ENCODE results near the gene MAL.

Gene MAL

GRCh38 chr2:95010126-95010525 is 15.4 kb upstream of the MAL start:
- no peaks in the 10 kb centered on the region for H3K79me1 ChIP-seq (ENCODE audit: low read length)
- no peak overlapping the region for H3K14ac ChIP-seq (ENCODE audit: low read length)
- no peak overlapping the region for H3K4me2 ChIP-seq (ENCODE audit: low read length)
- H3K9me3 ChIP-seq (ENCODE audit: insufficient read depth, low read depth, low read length): peaks cover 2% of the 10 kb centered on the region
- H4K8ac ChIP-seq (ENCODE audit: low read depth, low read length): no peak overlapping the region
- H3K4me1 ChIP-seq (ENCODE audit: control insufficient read depth in 1 of 2, insufficient read depth in 2 of 2, low read length in 2 of 2): no peaks in the 10 kb centered on the region
- no peak overlapping the region for H3K4ac ChIP-seq (ENCODE audit: low read depth, low read length)
- no peak overlapping the region for H3K18ac ChIP-seq (ENCODE audit: low read length)
- H4K91ac ChIP-seq (ENCODE audit: low read depth, low read length): no peak overlapping the region
- H3K4me3 ChIP-seq (ENCODE audit: low read depth, low read length): no peak overlapping the region
- H3K79me2 ChIP-seq (ENCODE audit: control insufficient read depth, insufficient read depth, low read length, poor library complexity): no peaks in the 10 kb centered on the region
- whole genome bisulfite sequencing (ENCODE audit: extremely low coverage, insufficient coverage, insufficient read length): no CpG with 5 or more reads among the region's 10 CpGs
- no peak overlapping the region for H3K23ac ChIP-seq (ENCODE audit: low read length)
- H2BK5ac ChIP-seq (ENCODE audit: low read depth, low read length, poor library complexity): no peak overlapping the region
- no peak for DNase-seq
- H3K27ac ChIP-seq (ENCODE audit: low read depth, low read length): no peak overlapping the region
- H2AK5ac ChIP-seq (ENCODE audit: low read length): no peak overlapping the region
- no peaks in the 10 kb centered on the region for H3K27me3 ChIP-seq (ENCODE audit: insufficient read depth, low read length)
- no peak overlapping the region for H2BK120ac ChIP-seq (ENCODE audit: insufficient read depth, low read length, poor library complexity)
- no peak overlapping the region for H2BK12ac ChIP-seq (ENCODE audit: low read length)
- H3K36me3 ChIP-seq (ENCODE audit: control insufficient read depth in 1 of 2, insufficient read depth in 2 of 2, low read length in 2 of 2): no peaks in the 10 kb centered on the region
- no peak overlapping the region for H3K9ac ChIP-seq (ENCODE audit: low read length)
- no peak overlapping the region for H4K12ac ChIP-seq (ENCODE audit: low read depth, low read length)
- H2AFZ ChIP-seq (ENCODE audit: insufficient read depth, low read length, poor library complexity): no peak overlapping the region

- no peak for DNase-seq
- no peak overlapping the region for H3K18ac ChIP-seq (ENCODE audit: low read length)
- no CpG with 5 or more reads among the region's 9 CpGs for WGBS (ENCODE audit: extremely low coverage, insufficient coverage, insufficient read length)
- H3K4me3 ChIP-seq (ENCODE audit: low read depth, low read length): no peak overlapping the region
- H3K9me3 ChIP-seq (ENCODE audit: insufficient read depth, low read depth, low read length): peaks cover 2% of the 10 kb centered on the region
- no peaks in the 10 kb centered on the region for H3K4me1 ChIP-seq (ENCODE audit: control insufficient read depth in 1 of 2, insufficient read depth in 2 of 2, low read length in 2 of 2)
- H2AFZ ChIP-seq (ENCODE audit: insufficient read depth, low read length, poor library complexity): no peak overlapping the region
- H3K23ac ChIP-seq (ENCODE audit: low read length): no peak overlapping the region
- H4K91ac ChIP-seq (ENCODE audit: low read depth, low read length): no peak overlapping the region
- H3K79me1 ChIP-seq (ENCODE audit: low read length): no peaks in the 10 kb centered on the region
- no peak overlapping the region for H3K4me2 ChIP-seq (ENCODE audit: low read length)
- no peak overlapping the region for H3K14ac ChIP-seq (ENCODE audit: low read length)
- H2BK5ac ChIP-seq (ENCODE audit: low read depth, low read length, poor library complexity): no peak overlapping the region
- H3K36me3 ChIP-seq (ENCODE audit: control insufficient read depth in 1 of 2, insufficient read depth in 2 of 2, low read length in 2 of 2): no peaks in the 10 kb centered on the region
- H4K12ac ChIP-seq (ENCODE audit: low read depth, low read length): no peak overlapping the region
- H3K27me3 ChIP-seq (ENCODE audit: insufficient read depth, low read length): no peaks in the 10 kb centered on the region
- no peak overlapping the region for H3K4ac ChIP-seq (ENCODE audit: low read depth, low read length)
- H4K8ac ChIP-seq (ENCODE audit: low read depth, low read length): no peak overlapping the region
- no peak overlapping the region for H2AK5ac ChIP-seq (ENCODE audit: low read length)
- H3K9ac ChIP-seq (ENCODE audit: low read length): no peak overlapping the region
- no peaks in the 10 kb centered on the region for H3K79me2 ChIP-seq (ENCODE audit: control insufficient read depth, insufficient read depth, low read length, poor library complexity)
- no peak overlapping the region for H3K27ac ChIP-seq (ENCODE audit: low read depth, low read length)
- no peak overlapping the region for H2BK120ac ChIP-seq (ENCODE audit: insufficient read depth, low read length, poor library complexity)
- no peak overlapping the region for H2BK12ac ChIP-seq (ENCODE audit: low read length)
These were observed 14.8 kb upstream of the MAL start for GRCh38 chr2:95010718-95011117.

GRCh38 chr2:95012881-95013550 is 12.5 kb upstream of the MAL start:
- no peak overlapping the region for H3K4ac ChIP-seq (ENCODE audit: low read depth, low read length)
- no peak overlapping the region for H2BK120ac ChIP-seq (ENCODE audit: insufficient read depth, low read length, poor library complexity)
- H3K36me3 ChIP-seq (ENCODE audit: control insufficient read depth in 1 of 2, insufficient read depth in 2 of 2, low read length in 2 of 2): no peaks in the 10 kb centered on the region
- H3K23ac ChIP-seq (ENCODE audit: low read length): no peak overlapping the region
- no peak overlapping the region for H2AK5ac ChIP-seq (ENCODE audit: low read length)
- H3K79me2 ChIP-seq (ENCODE audit: control insufficient read depth, insufficient read depth, low read length, poor library complexity): no peaks in the 10 kb centered on the region
- H2AFZ ChIP-seq (ENCODE audit: insufficient read depth, low read length, poor library complexity): no peak overlapping the region
- H3K79me1 ChIP-seq (ENCODE audit: low read length): no peaks in the 10 kb centered on the region
- no peak overlapping the region for H3K9ac ChIP-seq (ENCODE audit: low read length)
- H3K4me1 ChIP-seq (ENCODE audit: control insufficient read depth in 1 of 2, insufficient read depth in 2 of 2, low read length in 2 of 2): no peaks in the 10 kb centered on the region
- H4K91ac ChIP-seq (ENCODE audit: low read depth, low read length): no peak overlapping the region
- DNase-seq: no peak
- H3K27ac ChIP-seq (ENCODE audit: low read depth, low read length): no peak overlapping the region
- no peak overlapping the region for H4K12ac ChIP-seq (ENCODE audit: low read depth, low read length)
- no peak overlapping the region for H3K4me2 ChIP-seq (ENCODE audit: low read length)
- H3K4me3 ChIP-seq (ENCODE audit: low read depth, low read length): no peak overlapping the region
- peaks cover 2% of the 10 kb centered on the region for H3K9me3 ChIP-seq (ENCODE audit: insufficient read depth, low read depth, low read length)
- WGBS (ENCODE audit: extremely low coverage, insufficient coverage, insufficient read length): no CpG with 5 or more reads among the region's 10 CpGs
- H4K8ac ChIP-seq (ENCODE audit: low read depth, low read length): no peak overlapping the region
- H3K14ac ChIP-seq (ENCODE audit: low read length): no peak overlapping the region
- H3K18ac ChIP-seq (ENCODE audit: low read length): no peak overlapping the region
- H2BK5ac ChIP-seq (ENCODE audit: low read depth, low read length, poor library complexity): no peak overlapping the region
- no peaks in the 10 kb centered on the region for H3K27me3 ChIP-seq (ENCODE audit: insufficient read depth, low read length)
- no peak overlapping the region for H2BK12ac ChIP-seq (ENCODE audit: low read length)

GRCh38 chr2:95013726-95014125 is 11.8 kb upstream of the MAL start:
- H2AFZ ChIP-seq (ENCODE audit: insufficient read depth, low read length, poor library complexity): no peak overlapping the region
- DNase-seq: no peak
- H2AK5ac ChIP-seq (ENCODE audit: low read length): no peak overlapping the region
- H3K79me1 ChIP-seq (ENCODE audit: low read length): no peaks in the 10 kb centered on the region
- no peak overlapping the region for H4K8ac ChIP-seq (ENCODE audit: low read depth, low read length)
- H3K9me3 ChIP-seq (ENCODE audit: insufficient read depth, low read depth, low read length): peaks cover 2% of the 10 kb centered on the region
- no peak overlapping the region for H3K18ac ChIP-seq (ENCODE audit: low read length)
- no peak overlapping the region for H2BK120ac ChIP-seq (ENCODE audit: insufficient read depth, low read length, poor library complexity)
- no peaks in the 10 kb centered on the region for H3K4me1 ChIP-seq (ENCODE audit: control insufficient read depth in 1 of 2, insufficient read depth in 2 of 2, low read length in 2 of 2)
- WGBS (ENCODE audit: extremely low coverage, insufficient coverage, insufficient read length): no CpG with 5 or more reads among the region's 6 CpGs
- no peak overlapping the region for H3K9ac ChIP-seq (ENCODE audit: low read length)
- H3K14ac ChIP-seq (ENCODE audit: low read length): no peak overlapping the region
- H2BK12ac ChIP-seq (ENCODE audit: low read length): no peak overlapping the region
- no peak overlapping the region for H2BK5ac ChIP-seq (ENCODE audit: low read depth, low read length, poor library complexity)
- no peaks in the 10 kb centered on the region for H3K36me3 ChIP-seq (ENCODE audit: control insufficient read depth in 1 of 2, insufficient read depth in 2 of 2, low read length in 2 of 2)
- no peak overlapping the region for H3K4me3 ChIP-seq (ENCODE audit: low read depth, low read length)
- no peak overlapping the region for H3K4ac ChIP-seq (ENCODE audit: low read depth, low read length)
- no peak overlapping the region for H3K4me2 ChIP-seq (ENCODE audit: low read length)
- no peak overlapping the region for H3K27ac ChIP-seq (ENCODE audit: low read depth, low read length)
- H4K91ac ChIP-seq (ENCODE audit: low read depth, low read length): no peak overlapping the region
- no peaks in the 10 kb centered on the region for H3K79me2 ChIP-seq (ENCODE audit: control insufficient read depth, insufficient read depth, low read length, poor library complexity)
- no peak overlapping the region for H3K23ac ChIP-seq (ENCODE audit: low read length)
- H4K12ac ChIP-seq (ENCODE audit: low read depth, low read length): no peak overlapping the region
- H3K27me3 ChIP-seq (ENCODE audit: insufficient read depth, low read length): no peaks in the 10 kb centered on the region
